Left renal pelvis (tissue), 4 donors: ENCODE measurements around the gene TMEM59L. TPM values are rescaled to one million over a fixed set of nuclear protein-coding genes. Genes with fewer than 3 reads are reported as not detected.
A peak's percentile ranks its signal among the peaks of the same experiment; 100 is the strongest.
"Not testable (repeated sequence)": the region's sequence is repeated elsewhere in the genome, so short reads cannot be mapped to it uniquely, and the experiment has no call there.

Source experiments
- DNase-seq, 4 donors: peaks; one replicate each; pipeline ENCODE4 v3.0.0-alpha.2; 2013; ENCODE audit warnings: low read depth in 4 of 4, low spot score in 3 of 4
- polyA plus RNA-seq, 4 donors: library from polyadenylated mRNA; unstranded; fragments of 120-200 nt; gene quantifications; one replicate each; pipeline ENCODE4 v1.2.1, GENCODE V29; 2013; ENCODE audit not compliant: insufficient read length in 4 of 4

Gene TMEM59L
- polyA plus RNA-seq, result 10 to 100 TPM in 1 of 4 donors, 1 to 10 TPM in 3; 3.1 to 22.5 (median 3.8) TPM

GRCh38 chr19:18612772-18613588 lies at the start of gene TMEM59L:
TSS of gene TMEM59L (plus strand) at chr19:18612870. CDS start at chr19:18612959, 89 bp downstream.
- no peak for DNase-seq

- DNase-seq, result no peak
These were observed 45.7 kb upstream of the TMEM59L start for GRCh38 chr19:18566953-18567352.

- DNase-seq, result no peak
These were observed 44.3 kb upstream of the TMEM59L start for GRCh38 chr19:18568367-18568766.

GRCh38 chr19:18571564-18572344 lies 40.9 kb upstream of the TMEM59L start, which contains the start of gene UBA52:
TSS of gene UBA52 (plus strand) at chr19:18571857. CDS start at chr19:18573301, 1,444 bp downstream.
- peak; percentile 91 to 93 (median 92) for DNase-seq

- no peak for DNase-seq
These were observed 37.9 kb upstream of the TMEM59L start for GRCh38 chr19:18574691-18575291.

GRCh38 chr19:18576383-18576782 lies 36.3 kb upstream of the TMEM59L start:
- no peak for DNase-seq

- no peak for DNase-seq
These were observed 35.2 kb upstream of the TMEM59L start for GRCh38 chr19:18577365-18577914.

GRCh38 chr19:18580311-18580710 lies 32.4 kb upstream of the TMEM59L start:
- no peak for DNase-seq

GRCh38 chr19:18586306-18586705 lies 26.4 kb upstream of the TMEM59L start:
- no peak for DNase-seq

- DNase-seq, result no peak
These were observed 25.1 kb upstream of the TMEM59L start for GRCh38 chr19:18587561-18587960.

GRCh38 chr19:18587962-18588610 lies 24.6 kb upstream of the TMEM59L start:
- no peak for DNase-seq

GRCh38 chr19:18588611-18589379 lies 23.9 kb upstream of the TMEM59L start, which contains the start of gene REX1BD:
TSS of gene REX1BD (plus strand) at chr19:18588798. CDS start at chr19:18588802, 4 bp downstream.
- DNase-seq, result peak in 3 of 4 donors; percentile 56 to 79 (median 66)

- DNase-seq, result no peak
These were observed 23.0 kb upstream of the TMEM59L start for GRCh38 chr19:18589380-18590272.

- DNase-seq, result peak in 3 of 4 donors; percentile 56 to 74 (median 69)
These were observed 22.1 kb upstream of the TMEM59L start for GRCh38 chr19:18590273-18591272.

GRCh38 chr19:18591735-18592385 lies 20.8 kb upstream of the TMEM59L start:
- no peak for DNase-seq

GRCh38 chr19:18592732-18593131 lies 19.9 kb upstream of the TMEM59L start:
- not testable (repeated sequence) for DNase-seq
